ENCODE measurements around the gene KAZN.

The KAZN gene

GRCh38 chr1:14686701-14687100 is 88.2 kb downstream of the KAZN start:
- DNase-seq: no peak
- in situ Hi-C loops (cut with HindIII; ENCODE audit: low pct_ligation_motif_present, low pct_unique_long_range_greater_than_20kb, low sequenced_read_pairs): no loop called here

GRCh38 chr1:14687147-14687546 is 88.7 kb downstream of the KAZN start:
- in situ Hi-C loops (cut with HindIII; ENCODE audit: low pct_ligation_motif_present, low pct_unique_long_range_greater_than_20kb, low sequenced_read_pairs): no loop called here
- no peak for DNase-seq

DNA sequence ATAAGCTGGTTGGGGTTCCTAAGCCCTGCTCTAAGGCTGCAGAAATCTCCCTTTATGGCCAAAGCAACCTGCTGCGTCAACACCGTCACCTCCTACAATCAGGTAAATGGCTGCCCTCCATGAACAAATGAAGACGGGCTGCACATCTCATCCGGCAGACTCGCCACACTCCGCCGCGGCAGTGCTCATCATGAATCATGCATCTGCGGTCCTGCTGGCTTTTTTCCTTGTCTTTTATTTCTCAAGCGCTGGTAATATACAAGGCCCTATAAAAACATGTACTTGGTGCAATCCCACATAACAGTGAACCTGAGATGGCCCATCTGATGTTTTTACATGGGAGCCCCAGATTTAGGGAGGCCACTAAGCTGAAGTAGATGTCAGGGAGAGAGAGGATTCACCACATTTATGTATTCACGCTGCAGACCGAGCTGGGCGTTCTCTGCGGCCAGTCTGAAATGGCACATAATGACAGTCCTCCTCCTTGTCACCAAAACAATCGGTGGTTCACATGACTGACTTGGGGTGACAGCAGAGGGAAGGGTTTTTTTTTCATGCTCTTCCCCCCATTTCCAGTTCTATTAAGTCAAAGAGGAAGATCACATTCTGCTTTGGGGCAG is 91.6 kb downstream of the KAZN start:
- in situ Hi-C loops (cut with HindIII; ENCODE audit: low pct_ligation_motif_present, low pct_unique_long_range_greater_than_20kb, low sequenced_read_pairs): no loop called here
- no peak for DNase-seq

- DNase-seq: no peak
- in situ Hi-C loops (cut with HindIII; ENCODE audit: low pct_ligation_motif_present, low pct_unique_long_range_greater_than_20kb, low sequenced_read_pairs): no loop called here
Observed at GRCh38 chr1:14693949-14694348, 95.5 kb downstream of the KAZN start.

DNA sequence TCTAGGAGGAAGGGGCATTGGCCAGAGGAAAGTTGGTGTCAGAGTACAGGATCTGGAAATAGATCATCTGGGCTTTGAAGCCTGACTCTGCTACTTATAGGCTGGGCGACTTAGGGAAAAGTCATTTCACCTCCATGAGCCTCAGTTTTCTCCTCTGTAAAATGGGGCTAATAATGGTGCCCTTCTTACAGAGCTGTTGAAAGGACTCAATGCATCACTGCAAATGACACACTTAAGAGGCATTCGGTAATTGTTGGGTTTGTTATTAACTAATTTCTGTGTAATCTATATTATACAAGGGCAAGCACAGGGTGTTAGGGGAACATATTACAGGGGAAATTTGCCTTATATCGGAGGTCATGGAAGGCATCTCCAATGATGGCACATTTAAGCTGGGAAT is 96.1 kb downstream of the KAZN start:
- DNase-seq: no peak
- in situ Hi-C loops (cut with HindIII; ENCODE audit: low pct_ligation_motif_present, low pct_unique_long_range_greater_than_20kb, low sequenced_read_pairs): no loop called here

- in situ Hi-C loops (cut with HindIII; ENCODE audit: low pct_ligation_motif_present, low pct_unique_long_range_greater_than_20kb, low sequenced_read_pairs): no loop called here
- DNase-seq: no peak
Observed at GRCh38 chr1:14696761-14697160, 98.3 kb downstream of the KAZN start.

GRCh38 chr1:14697353-14697752 is 98.9 kb downstream of the KAZN start:
- in situ Hi-C loops (cut with HindIII; ENCODE audit: low pct_ligation_motif_present, low pct_unique_long_range_greater_than_20kb, low sequenced_read_pairs): no loop called here
- no peak for DNase-seq

DNA sequence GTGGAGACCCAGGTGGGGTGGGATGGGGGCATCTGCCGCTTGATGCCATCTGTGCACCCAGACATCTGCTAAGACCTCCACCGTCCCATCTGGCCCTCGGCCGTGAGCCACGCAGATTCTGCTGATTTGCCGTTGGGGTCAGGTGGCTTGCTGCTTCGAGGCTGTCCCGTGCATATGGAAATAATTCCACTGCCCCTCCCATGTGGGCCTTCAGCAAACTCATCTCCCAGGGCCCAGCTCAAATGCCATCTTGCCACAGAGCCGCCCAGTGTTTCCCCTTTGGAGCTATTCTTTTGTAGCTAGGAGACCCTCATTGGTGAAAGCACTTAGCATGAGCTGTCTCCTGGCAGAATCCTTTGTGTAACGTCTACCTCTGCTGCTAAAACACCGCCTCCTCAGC is 99.8 kb downstream of the KAZN start:
- no peak for DNase-seq
- in situ Hi-C loops (cut with HindIII; ENCODE audit: low pct_ligation_motif_present, low pct_unique_long_range_greater_than_20kb, low sequenced_read_pairs): no loop called here

GRCh38 chr1:14699620-14700019 is 101.1 kb downstream of the KAZN start:
- DNase-seq: no peak
- in situ Hi-C loops (cut with HindIII; ENCODE audit: low pct_ligation_motif_present, low pct_unique_long_range_greater_than_20kb, low sequenced_read_pairs): no loop called here

DNA sequence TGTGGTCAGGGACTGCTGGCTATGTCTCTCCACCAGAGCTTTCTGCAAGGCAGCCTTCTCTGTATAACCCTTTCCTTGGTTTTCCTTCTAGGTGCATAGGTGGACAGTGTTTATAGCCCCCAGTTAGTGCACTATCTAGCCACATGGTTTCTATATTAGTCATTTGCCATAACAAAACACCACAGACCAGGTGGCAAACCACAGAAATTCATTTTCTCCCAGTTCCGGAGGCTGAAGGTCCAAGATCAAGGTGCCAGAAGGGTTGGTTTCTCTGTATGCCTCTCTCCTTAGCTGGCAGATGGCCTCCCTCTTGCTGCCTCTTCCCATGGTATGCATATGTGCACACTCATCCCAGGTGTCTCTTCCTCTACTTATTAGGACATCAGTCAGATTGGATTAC is 106.4 kb downstream of the KAZN start:
- no peak for DNase-seq
- in situ Hi-C loops (cut with HindIII; ENCODE audit: low pct_ligation_motif_present, low pct_unique_long_range_greater_than_20kb, low sequenced_read_pairs): no loop called here

GRCh38 chr1:14705824-14706223 is 107.3 kb downstream of the KAZN start:
- in situ Hi-C loops (cut with HindIII; ENCODE audit: low pct_ligation_motif_present, low pct_unique_long_range_greater_than_20kb, low sequenced_read_pairs): no loop called here
- no peak for DNase-seq

GRCh38 chr1:14706631-14707030 is 108.1 kb downstream of the KAZN start:
- DNase-seq: no peak
- in situ Hi-C loops (cut with HindIII; ENCODE audit: low pct_ligation_motif_present, low pct_unique_long_range_greater_than_20kb, low sequenced_read_pairs): no loop called here

DNA sequence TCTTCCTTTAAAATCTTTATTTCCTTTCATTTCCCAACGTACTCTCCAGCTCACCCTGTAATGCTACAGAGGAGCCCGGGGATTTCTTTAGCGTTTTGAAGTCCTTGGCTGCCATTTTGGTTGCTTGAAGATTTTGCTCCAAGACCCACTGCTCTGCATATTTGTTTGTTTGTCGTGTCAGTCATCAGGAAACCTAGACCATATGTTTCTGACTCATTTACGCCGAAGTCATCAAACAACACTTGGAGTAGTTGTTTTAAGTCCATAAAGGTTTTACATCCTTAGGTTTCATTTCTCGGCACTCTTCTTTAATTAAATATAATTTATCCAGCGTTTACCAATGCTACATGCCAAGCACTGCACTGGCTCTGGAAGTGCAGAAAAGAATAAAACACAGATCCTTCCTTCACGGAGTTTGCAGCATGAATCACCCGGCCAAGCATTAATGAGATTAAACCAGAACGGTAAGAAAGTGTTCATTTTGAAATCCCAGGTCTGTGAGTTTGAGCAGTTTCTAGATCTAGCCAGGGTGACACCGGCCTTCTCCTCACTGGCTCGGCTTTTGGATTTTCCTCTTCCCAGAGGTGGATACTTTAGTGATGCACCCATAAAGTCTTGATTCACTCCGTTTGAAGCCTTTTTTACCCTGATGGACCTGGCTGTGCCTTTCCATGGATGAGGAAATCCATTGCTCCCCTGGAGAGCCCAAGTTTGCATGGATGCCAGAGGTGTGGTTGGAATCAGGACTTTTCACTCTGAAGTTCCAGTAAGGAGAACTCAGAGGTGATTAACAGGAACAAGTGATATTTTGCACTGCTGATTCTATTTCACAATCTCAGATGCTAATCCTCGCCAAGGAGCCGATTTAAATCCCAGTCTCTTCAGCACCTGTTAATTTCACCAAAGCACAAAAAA is 109.3 kb downstream of the KAZN start:
- no peak for DNase-seq
- in situ Hi-C loops (cut with HindIII; ENCODE audit: low pct_ligation_motif_present, low pct_unique_long_range_greater_than_20kb, low sequenced_read_pairs): no loop called here

DNA sequence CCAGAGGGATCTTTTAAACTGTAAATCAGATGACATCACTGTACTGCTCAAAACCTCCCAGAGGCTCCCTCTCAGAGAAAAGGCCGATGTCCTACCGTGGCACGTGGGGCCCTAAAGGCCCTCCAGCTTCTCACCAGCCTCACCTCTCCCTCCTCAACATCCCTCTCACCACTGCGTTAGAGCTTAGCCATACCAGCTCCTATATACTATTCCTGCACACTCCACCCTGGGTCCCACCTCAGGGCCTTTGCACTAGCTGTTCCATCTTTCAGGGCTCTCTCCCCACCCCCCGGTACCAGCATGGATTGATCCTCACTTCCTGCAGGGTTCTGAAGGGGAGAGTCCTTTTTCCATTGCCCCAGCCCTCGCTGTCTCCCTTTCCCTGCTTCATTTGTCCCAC is 111.8 kb downstream of the KAZN start:
- no peak for DNase-seq
- in situ Hi-C loops (cut with HindIII; ENCODE audit: low pct_ligation_motif_present, low pct_unique_long_range_greater_than_20kb, low sequenced_read_pairs): no loop called here

GRCh38 chr1:14712136-14712535 is 113.7 kb downstream of the KAZN start:
- in situ Hi-C loops (cut with HindIII; ENCODE audit: low pct_ligation_motif_present, low pct_unique_long_range_greater_than_20kb, low sequenced_read_pairs): no loop called here
- no peak for DNase-seq

- no peak for DNase-seq
- in situ Hi-C loops (cut with HindIII; ENCODE audit: low pct_ligation_motif_present, low pct_unique_long_range_greater_than_20kb, low sequenced_read_pairs): no loop called here
Observed at GRCh38 chr1:14713077-14713476, 114.6 kb downstream of the KAZN start.

DNA sequence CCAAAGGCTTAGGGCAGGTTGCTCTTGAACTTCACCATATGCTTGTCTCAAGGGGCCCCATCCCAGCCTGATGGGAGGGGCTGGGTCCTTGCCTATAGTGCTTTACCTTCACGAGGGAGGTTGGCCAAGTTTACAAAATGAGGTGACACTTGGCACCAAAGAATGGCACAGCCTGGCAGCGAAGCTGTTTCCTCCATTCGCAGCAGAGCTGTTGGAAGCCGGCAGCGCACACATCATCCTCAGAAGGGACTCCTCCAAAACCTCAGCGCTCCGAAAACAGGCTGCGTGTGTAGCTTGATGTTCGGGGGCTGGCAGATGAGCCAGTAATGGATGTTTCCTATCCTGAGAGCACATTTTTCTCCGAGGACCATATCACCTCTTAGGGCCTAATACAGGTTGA is 116.8 kb downstream of the KAZN start:
- DNase-seq: no peak
- in situ Hi-C loops (cut with HindIII; ENCODE audit: low pct_ligation_motif_present, low pct_unique_long_range_greater_than_20kb, low sequenced_read_pairs): no loop called here

- DNase-seq: no peak
- in situ Hi-C loops (cut with HindIII; ENCODE audit: low pct_ligation_motif_present, low pct_unique_long_range_greater_than_20kb, low sequenced_read_pairs): no loop called here
Observed at GRCh38 chr1:14715802-14716201, 117.3 kb downstream of the KAZN start.

- in situ Hi-C loops (cut with HindIII; ENCODE audit: low pct_ligation_motif_present, low pct_unique_long_range_greater_than_20kb, low sequenced_read_pairs): no loop called here
- DNase-seq: no peak
Observed at GRCh38 chr1:14716474-14716873, 118.0 kb downstream of the KAZN start.

- in situ Hi-C loops (cut with HindIII; ENCODE audit: low pct_ligation_motif_present, low pct_unique_long_range_greater_than_20kb, low sequenced_read_pairs): no loop called here
Observed at GRCh38 chr1:14718476-14718875, 120.0 kb downstream of the KAZN start.

More at GRCh38 chr1:14718476-14718875, 120.0 kb downstream of the KAZN start:
- DNase-seq: no peak
